ENCODE measurements around the gene FSTL1.

The FSTL1 gene

GRCh38 chr3:120450600-120451271 lies at the start of gene FSTL1 (continued):
- TF ChIP-seq PATZ1 (tag by site-specific recombination; IDR thresholded peaks at IDR 0.05) (no peak; the same call in 1 of the 2 replicates), SP7 (tag by site-specific recombination; IDR thresholded peaks at IDR 0.05) (no peak), ZBTB26 (tag by site-specific recombination; optimal IDR thresholded peaks at IDR 0.05) (peak; percentile 90), WT1 (tag by site-specific recombination; IDR thresholded peaks at IDR 0.05) (peak; percentile 53; the same call in 1 of the 2 replicates), ZNF16 (tag by site-specific recombination; IDR thresholded peaks at IDR 0.05; ENCODE audit: low read depth) (no peak), SALL2 (tag by site-specific recombination; IDR thresholded peaks at IDR 0.05; ENCODE audit: borderline replicate concordance) (no peak), ZNF148 (tag by site-specific recombination; IDR thresholded peaks at IDR 0.05; ENCODE audit: borderline replicate concordance) (no peak), GLI4 (tag by site-specific recombination; IDR thresholded peaks at IDR 0.05) (no peak), GLIS1 (tag by site-specific recombination; IDR thresholded peaks at IDR 0.05) (peak; percentile 97), ELK4 (IDR thresholded peaks at IDR 0.05; ENCODE audit: borderline replicate concordance, low read depth, low read length) (no peak), ZNF626 (tag by site-specific recombination; IDR thresholded peaks at IDR 0.05) (no peak), YY1 (tag by site-specific recombination; IDR thresholded peaks at IDR 0.05) (no peak), ZNF423 (tag by site-specific recombination; IDR thresholded peaks at IDR 0.05) (0 out of 2 replicates have a peak, but pooled peaks have one; percentile 31), ZNF692 (tag by site-specific recombination; IDR thresholded peaks at IDR 0.05) (no peak), KLF8 (tag by site-specific recombination; IDR thresholded peaks at IDR 0.05) (peak; percentile 44; the same call in 1 of the 2 replicates), EGR2 (tag by site-specific recombination; IDR thresholded peaks at IDR 0.05; ENCODE audit: low read depth) (peak; percentile 41; the same call in 1 of the 2 replicates), ZXDB (tag by site-specific recombination; IDR thresholded peaks at IDR 0.05) (peak; percentile 81), ZNF341 (tag by site-specific recombination; IDR thresholded peaks at IDR 0.05; ENCODE audit: low read depth) (peak; percentile 47), GLIS2 (tag by site-specific recombination; IDR thresholded peaks at IDR 0.05) (peak; percentile 83), ZNF18 (tag by site-specific recombination; IDR thresholded peaks at IDR 0.05) (no peak), BCL6B (tag by site-specific recombination; IDR thresholded peaks at IDR 0.05) (no peak), MZF1 (tag by site-specific recombination; IDR thresholded peaks at IDR 0.05; ENCODE audit: borderline replicate concordance) (no peak), ZNF629 (tag by site-specific recombination; IDR thresholded peaks at IDR 0.05) (0 out of 2 replicates have a peak, but pooled peaks have one; percentile 14), YY2 (tag by site-specific recombination; IDR thresholded peaks at IDR 0.05) (no peak), GLI2 (tag by site-specific recombination; IDR thresholded peaks at IDR 0.05; ENCODE audit: borderline replicate concordance, low read depth) (no peak)
